KMS-11 (cell line): Measurements from ENCODE around the gene NSDHL.
"Not testable (repeated sequence)": the region's sequence is repeated elsewhere in the genome, so short reads cannot be mapped to it uniquely, and the experiment has no call there.

Experiments
- H2AFZ ChIP-seq: fragments of 200-600 bp; sonication (generic); 2 replicates; pipeline ENCODE4 v1.6.1; 2016; ENCODE audit warnings: antibody characterized with exemption, mixed run types, low read depth
- H3K27ac ChIP-seq: fragments of 200-600 bp; sonication (generic); 2 replicates; pipeline ENCODE4 v1.6.1; 2016; ENCODE audit warnings: mild to moderate bottlenecking, mixed run types
- H3K27me3 ChIP-seq: fragments of 200-600 bp; sonication (generic); 2 replicates; pipeline ENCODE4 v1.6.1; 2017; ENCODE audit warnings: mild to moderate bottlenecking, low read depth, mixed run types, moderate library complexity; ENCODE audit not compliant: insufficient read depth
- H3K36me3 ChIP-seq: fragments of 200-600 bp; sonication (generic); 2 replicates; pipeline ENCODE4 v1.6.1; 2017; ENCODE audit warnings: mild to moderate bottlenecking, mixed run types; ENCODE audit not compliant: insufficient read depth
- H3K4me1 ChIP-seq: fragments of 200-600 bp; sonication (generic); 2 replicates; pipeline ENCODE4 v1.6.1; 2016; ENCODE audit warnings: mild to moderate bottlenecking, low read depth, mixed run types; ENCODE audit not compliant: poor library complexity, severe bottlenecking
- H3K4me2 ChIP-seq: fragments of 200-600 bp; sonication (generic); 2 replicates; pipeline ENCODE4 v1.7.0; 2016; ENCODE audit warnings: mild to moderate bottlenecking, mixed run types
- H3K4me3 ChIP-seq: fragments of 200-600 bp; sonication (generic); IDR thresholded peaks from 2 replicates; pipeline ENCODE4 v1.6.1; 2017; ENCODE audit warnings: low read depth, low read length, mixed read lengths; ENCODE audit not compliant: insufficient read depth
- H3K79me2 ChIP-seq: fragments of 200-600 bp; sonication (generic); 2 replicates; pipeline ENCODE4 v1.6.1; 2016; ENCODE audit warnings: low read depth, mixed run types; ENCODE audit not compliant: insufficient read depth
- H3K9ac ChIP-seq: fragments of 200-600 bp; sonication (generic); 2 replicates; pipeline ENCODE4 v1.6.1; 2016; ENCODE audit warnings: mild to moderate bottlenecking, mixed run types
- H4K20me1 ChIP-seq: fragments of 200-600 bp; sonication (generic); 2 replicates; pipeline ENCODE4 v1.6.1; 2016; ENCODE audit warnings: mild to moderate bottlenecking, mixed run types; ENCODE audit not compliant: insufficient read depth
- CTCF ChIP-seq: fragments of 200-600 bp; sonication (generic); conservative IDR thresholded peaks from 2 replicates; pipeline ENCODE4 v1.6.1; 2017; ENCODE audit warnings: low read depth, mild to moderate bottlenecking, antibody characterized with exemption, low read length, moderate library complexity, mixed read lengths

Gene NSDHL

GRCh38 chrX:152905081-152905420 lies 74.2 kb downstream of the NSDHL start:
- H3K27ac ChIP-seq = no peak overlapping the region
- H3K36me3 ChIP-seq = no peaks in the 10 kb centered on the region
- H3K4me1 ChIP-seq = no peaks in the 10 kb centered on the region
- H3K79me2 ChIP-seq = no peaks in the 10 kb centered on the region
- H2AFZ ChIP-seq = no peak overlapping the region
- no peak overlapping the region for H3K4me3 ChIP-seq
- no peak overlapping the region for H3K4me2 ChIP-seq
- no peaks in the 10 kb centered on the region for H3K27me3 ChIP-seq
- no peak for TF ChIP-seq CTCF
- no peak overlapping the region for H3K9ac ChIP-seq
- H4K20me1 ChIP-seq = no peaks in the 10 kb centered on the region

GRCh38 chrX:152907084-152907651 lies 76.3 kb downstream of the NSDHL start:
- H3K4me2 ChIP-seq = no peak overlapping the region

GRCh38 chrX:152908486-152908885 lies 77.6 kb downstream of the NSDHL start:
- no peaks in the 10 kb centered on the region for H3K27me3 ChIP-seq
- no peaks in the 10 kb centered on the region for H3K36me3 ChIP-seq
- H2AFZ ChIP-seq = no peak overlapping the region
- no peaks in the 10 kb centered on the region for H3K4me1 ChIP-seq
- H4K20me1 ChIP-seq = no peaks in the 10 kb centered on the region
- no peak overlapping the region for H3K4me2 ChIP-seq
- no peak overlapping the region for H3K4me3 ChIP-seq
- H3K9ac ChIP-seq = no peak overlapping the region
- H3K27ac ChIP-seq = no peak overlapping the region
- no peak for TF ChIP-seq CTCF
- no peaks in the 10 kb centered on the region for H3K79me2 ChIP-seq

More at GRCh38 chrX:152907084-152907651, 76.3 kb downstream of the NSDHL start:
- no peaks in the 10 kb centered on the region for H4K20me1 ChIP-seq
- no peak for TF ChIP-seq CTCF
- no peaks in the 10 kb centered on the region for H3K79me2 ChIP-seq
- H3K27me3 ChIP-seq = no peaks in the 10 kb centered on the region
- H3K9ac ChIP-seq = no peak overlapping the region
- no peaks in the 10 kb centered on the region for H3K4me1 ChIP-seq
- H3K27ac ChIP-seq = no peak overlapping the region
- H3K4me3 ChIP-seq = no peak overlapping the region
- H2AFZ ChIP-seq = no peak overlapping the region
- H3K36me3 ChIP-seq = no peaks in the 10 kb centered on the region

GRCh38 chrX:152910018-152910417 lies 79.2 kb downstream of the NSDHL start:
- H4K20me1 ChIP-seq = not testable (repeated sequence)

GRCh38 chrX:152912106-152912505 lies 81.2 kb downstream of the NSDHL start:
- Histone ChIP-seq H2AFZ (no peak overlapping the region), H3K9ac (no peak overlapping the region), H3K79me2 (no peaks in the 10 kb centered on the region), H3K4me2 (no peak overlapping the region), H3K27ac (no peak overlapping the region), H3K36me3 (no peaks in the 10 kb centered on the region), H3K4me3 (no peak overlapping the region), H4K20me1 (no peaks in the 10 kb centered on the region), H3K27me3 (no peaks in the 10 kb centered on the region), H3K4me1 (no peaks in the 10 kb centered on the region)
- no peak for TF ChIP-seq CTCF

More at GRCh38 chrX:152910018-152910417, 79.2 kb downstream of the NSDHL start:
- H2AFZ ChIP-seq, H3K79me2 ChIP-seq, H3K9ac ChIP-seq, H3K27ac ChIP-seq, H3K4me1 ChIP-seq, H3K4me3 ChIP-seq, H3K27me3 ChIP-seq, H3K4me2 ChIP-seq, H3K36me3 ChIP-seq: not testable (repeated sequence)
